Measurements from ENCODE around the gene TLDC2.
"Not testable (repeated sequence)": the region's sequence is repeated elsewhere in the genome, so short reads cannot be mapped to it uniquely, and the experiment has no call there.

TLDC2 gene

DNA sequence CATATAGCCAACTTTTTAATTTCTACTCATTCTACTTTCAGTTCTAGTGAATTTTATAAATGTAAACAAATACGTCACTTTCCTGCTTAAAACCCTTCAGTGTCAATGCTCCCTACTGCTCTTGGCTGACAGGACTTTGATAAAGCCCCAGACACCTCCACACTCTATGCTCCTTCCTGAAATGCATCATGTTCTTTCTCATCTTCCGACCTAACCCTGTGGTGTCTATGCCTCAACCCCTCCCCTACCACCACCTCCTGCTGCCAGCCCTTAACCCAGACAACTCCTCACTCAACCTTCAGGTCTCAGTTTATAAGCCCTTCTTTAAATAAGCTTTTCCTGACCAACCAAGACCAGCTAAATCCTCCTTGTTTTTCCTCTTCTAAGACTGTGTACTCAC lies 19.1 kb downstream of the TLDC2 start:
- DNase-seq (ENCODE audit: low read depth), result no peak
- TF ChIP-seq, protein P1, sequence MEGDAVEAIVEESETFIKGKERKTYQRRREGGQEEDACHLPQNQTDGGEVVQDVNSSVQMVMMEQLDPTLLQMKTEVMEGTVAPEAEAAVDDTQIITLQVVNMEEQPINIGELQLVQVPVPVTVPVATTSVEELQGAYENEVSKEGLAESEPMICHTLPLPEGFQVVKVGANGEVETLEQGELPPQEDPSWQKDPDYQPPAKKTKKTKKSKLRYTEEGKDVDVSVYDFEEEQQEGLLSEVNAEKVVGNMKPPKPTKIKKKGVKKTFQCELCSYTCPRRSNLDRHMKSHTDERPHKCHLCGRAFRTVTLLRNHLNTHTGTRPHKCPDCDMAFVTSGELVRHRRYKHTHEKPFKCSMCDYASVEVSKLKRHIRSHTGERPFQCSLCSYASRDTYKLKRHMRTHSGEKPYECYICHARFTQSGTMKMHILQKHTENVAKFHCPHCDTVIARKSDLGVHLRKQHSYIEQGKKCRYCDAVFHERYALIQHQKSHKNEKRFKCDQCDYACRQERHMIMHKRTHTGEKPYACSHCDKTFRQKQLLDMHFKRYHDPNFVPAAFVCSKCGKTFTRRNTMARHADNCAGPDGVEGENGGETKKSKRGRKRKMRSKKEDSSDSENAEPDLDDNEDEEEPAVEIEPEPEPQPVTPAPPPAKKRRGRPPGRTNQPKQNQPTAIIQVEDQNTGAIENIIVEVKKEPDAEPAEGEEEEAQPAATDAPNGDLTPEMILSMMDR (IDR thresholded peaks at IDR 0.05; ENCODE audit: control insufficient read depth, insufficient read depth, low read depth, low read length, missing control alignments), result no peak
- H3K4me3 ChIP-seq (ENCODE audit: control insufficient read depth, low read depth, low read length), result no peak overlapping the region

DNA sequence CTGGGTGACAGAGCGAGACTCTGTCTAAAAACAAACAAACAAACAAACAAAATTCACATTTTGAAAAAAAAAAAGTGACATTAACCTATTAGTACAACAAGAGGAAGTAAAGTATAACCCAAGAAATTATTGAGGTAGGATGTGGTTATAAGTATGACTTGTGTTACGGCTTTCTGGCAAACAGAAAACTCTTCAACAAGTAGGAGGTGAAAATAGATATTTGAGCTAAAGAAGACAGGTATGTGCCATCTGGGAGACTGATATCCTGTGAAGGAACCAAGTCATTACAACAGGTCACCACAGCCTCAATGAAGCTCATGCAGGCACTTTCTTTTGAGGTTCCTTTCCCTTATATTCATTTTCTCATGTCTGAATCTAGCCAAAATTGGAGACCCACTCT lies 28.8 kb downstream of the TLDC2 start:
- no peak overlapping the region for H3K4me3 ChIP-seq (ENCODE audit: control insufficient read depth, low read depth, low read length)
- TF ChIP-seq, protein P1 (IDR thresholded peaks at IDR 0.05; ENCODE audit: control insufficient read depth, insufficient read depth, low read depth, low read length, missing control alignments), result no peak
- DNase-seq (ENCODE audit: low read depth), result no peak

DNA sequence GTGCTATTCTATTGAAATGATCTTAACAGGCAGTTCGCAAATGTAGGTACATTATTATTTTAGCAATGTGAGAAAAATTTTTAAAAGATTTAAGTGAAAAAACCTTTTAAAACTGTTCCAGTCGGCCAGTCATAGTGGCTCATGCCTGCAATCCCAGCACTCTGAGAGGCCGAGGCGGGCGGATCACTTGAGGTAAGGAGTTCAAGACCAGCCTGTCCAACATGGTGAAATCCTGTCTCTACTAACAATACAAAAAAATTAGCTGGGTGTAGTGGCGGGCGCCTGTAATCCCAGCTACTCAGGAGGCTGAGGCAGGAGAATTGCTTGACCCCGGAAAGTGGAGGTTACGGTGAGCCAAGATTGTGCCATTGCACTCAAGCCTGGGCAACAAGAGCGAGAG lies 29.6 kb downstream of the TLDC2 start:
- DNase-seq (ENCODE audit: low read depth), result not testable (repeated sequence)

DNA sequence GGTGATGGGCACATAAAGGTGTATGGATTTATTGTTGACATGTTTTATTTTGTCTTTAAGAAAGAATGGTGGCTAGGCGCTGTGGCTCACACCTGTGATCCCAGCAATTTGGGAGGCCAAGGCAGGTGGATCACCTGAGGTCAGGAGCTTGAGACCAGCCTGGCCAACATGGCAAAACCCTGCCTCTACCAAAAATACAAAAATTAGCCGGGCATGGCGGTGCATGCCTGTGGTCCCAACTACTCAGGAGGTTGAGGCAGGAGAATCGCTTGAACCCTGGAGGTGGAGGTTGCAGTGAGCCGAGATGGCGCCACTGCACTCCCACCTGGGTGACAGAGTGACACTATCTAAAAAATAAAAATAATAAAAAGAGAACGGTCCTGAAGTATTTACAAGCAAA lies 30.1 kb downstream of the TLDC2 start:
- H3K4me3 ChIP-seq (ENCODE audit: control insufficient read depth, low read depth, low read length); DNase-seq (ENCODE audit: low read depth): not testable (repeated sequence)

More for the DNA sequence above, 29.6 kb downstream of the TLDC2 start:
- H3K4me3 ChIP-seq (ENCODE audit: control insufficient read depth, low read depth, low read length), result not testable (repeated sequence)

DNA sequence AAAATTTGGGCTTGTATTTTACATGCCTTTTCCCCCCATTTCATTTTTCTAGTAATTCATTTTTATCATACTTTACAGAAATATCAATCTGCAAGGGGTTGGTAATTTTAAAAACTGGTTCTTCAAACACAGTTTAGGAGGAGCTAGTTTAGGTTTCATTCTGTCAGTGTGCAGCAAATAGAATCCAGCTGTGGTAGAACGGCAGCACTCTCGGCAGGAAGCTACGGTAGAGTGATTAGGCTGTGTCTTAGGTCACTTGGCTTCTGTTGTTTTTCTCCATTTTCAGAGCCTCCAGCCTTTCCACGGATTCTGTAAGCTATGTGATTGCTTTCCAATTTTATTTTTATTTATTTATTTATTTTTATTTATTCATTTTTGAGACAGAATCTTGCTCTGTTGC lies 32.7 kb downstream of the TLDC2 start:
- TF ChIP-seq, protein P1 (IDR thresholded peaks at IDR 0.05; ENCODE audit: control insufficient read depth, insufficient read depth, low read depth, low read length, missing control alignments), result no peak
- no peak for DNase-seq (ENCODE audit: low read depth)
- H3K4me3 ChIP-seq (ENCODE audit: control insufficient read depth, low read depth, low read length), result no peak overlapping the region

DNA sequence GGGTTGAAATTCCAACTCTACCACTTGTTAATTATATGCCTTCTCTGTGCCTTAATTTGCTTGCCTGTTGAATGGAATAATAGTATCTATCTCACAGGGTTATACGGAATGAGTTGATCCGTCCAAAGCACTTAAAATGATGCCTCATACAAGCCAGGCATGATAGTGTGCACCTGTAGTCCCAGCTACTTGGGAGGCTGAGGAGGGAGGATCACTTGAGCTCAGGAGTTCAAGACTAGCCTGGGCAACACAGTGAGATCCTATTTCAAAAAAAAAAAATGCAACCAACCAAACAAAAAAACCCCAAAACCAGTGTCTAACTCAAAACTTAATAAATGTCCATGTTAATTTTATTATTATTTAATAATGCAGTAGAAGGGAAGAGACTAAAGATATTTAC lies 40.3 kb downstream of the TLDC2 start:
- no peak overlapping the region for H3K4me3 ChIP-seq (ENCODE audit: control insufficient read depth, low read depth, low read length)
- TF ChIP-seq, protein P1 (IDR thresholded peaks at IDR 0.05; ENCODE audit: control insufficient read depth, insufficient read depth, low read depth, low read length, missing control alignments), result no peak
- no peak for DNase-seq (ENCODE audit: low read depth)

DNA sequence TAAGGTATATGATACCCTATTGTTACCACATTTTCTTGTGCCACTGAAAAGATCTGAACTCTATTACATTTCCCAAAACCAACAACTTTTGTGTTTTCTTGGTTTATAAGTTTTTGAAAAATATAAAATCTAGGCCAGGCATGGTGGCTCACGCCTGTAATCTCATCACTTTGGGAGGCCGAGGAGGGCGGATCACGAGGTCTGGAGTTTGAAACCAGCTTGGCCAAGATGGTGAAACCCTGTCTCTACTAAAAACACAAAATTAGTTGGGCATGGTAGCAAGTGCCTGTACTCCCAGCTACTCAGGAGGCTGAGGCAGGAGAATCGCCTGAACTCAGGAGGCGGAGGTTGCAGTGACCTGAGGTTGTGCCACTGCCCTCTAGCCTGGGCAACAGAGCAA lies 41.3 kb downstream of the TLDC2 start:
- no peak for DNase-seq (ENCODE audit: low read depth)
- TF ChIP-seq, protein P1 (IDR thresholded peaks at IDR 0.05; ENCODE audit: control insufficient read depth, insufficient read depth, low read depth, low read length, missing control alignments), result no peak
- H3K4me3 ChIP-seq (ENCODE audit: control insufficient read depth, low read depth, low read length), result no peak overlapping the region

DNA sequence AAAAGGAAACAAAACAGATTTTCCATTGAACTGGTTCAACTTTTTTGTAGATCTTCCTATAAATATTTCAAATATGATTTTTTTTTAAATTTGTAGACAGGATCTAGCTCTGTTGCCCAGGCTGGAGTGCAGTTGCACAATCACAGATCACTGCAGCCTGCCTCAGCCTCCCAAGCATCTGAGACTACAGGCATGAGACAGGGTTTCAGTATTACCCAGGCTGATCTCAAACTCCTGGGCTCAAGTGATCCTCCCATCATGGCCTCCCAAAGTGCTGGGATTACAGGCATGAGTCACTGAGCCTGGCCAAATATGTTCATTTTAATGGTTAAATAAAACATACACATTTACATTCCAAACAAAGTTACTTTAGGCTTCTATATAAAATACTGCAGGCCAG lies 42.0 kb downstream of the TLDC2 start:
- DNase-seq (ENCODE audit: low read depth), result no peak
- no peak overlapping the region for H3K4me3 ChIP-seq (ENCODE audit: control insufficient read depth, low read depth, low read length)
- TF ChIP-seq, protein P1 (IDR thresholded peaks at IDR 0.05; ENCODE audit: control insufficient read depth, insufficient read depth, low read depth, low read length, missing control alignments), result no peak
